NCI-H1105 (cell line): ENCODE results near the gene ZCCHC12.

Experiments used
- DNase-seq: peaks from one replicate; lab custom pipeline; 2025; lab: John Stamatoyannopoulos, UW

Gene ZCCHC12

GRCh38 chrX:118872102-118872566 lies 48.5 kb downstream of the ZCCHC12 start:
- no peak for DNase-seq
